SJCRH30 (cell line): ENCODE results near the gene C5orf46. TPM values are rescaled to one million over a fixed set of nuclear protein-coding genes. Genes with fewer than 3 reads are reported as not detected.

Experiments used
- DNase-seq, 2 experiments: peaks; one replicate each; pipeline ENCODE4 v3.0.0-alpha.2; 2015 to 2020
- H3K27ac ChIP-seq: fragments of 250-450 bp; sonication (Bioruptor Pico); 2 replicates; pipeline ENCODE4 v1.5.1; 2020; ENCODE audit warnings: mild to moderate bottlenecking, moderate library complexity
- H3K27me3 ChIP-seq: fragments of 250-450 bp; sonication (Bioruptor Pico); 2 replicates; pipeline ENCODE4 v1.5.1; 2020; ENCODE audit warnings: mild to moderate bottlenecking, moderate library complexity
- H3K36me3 ChIP-seq: fragments of 250-450 bp; sonication (Bioruptor Pico); 2 replicates; pipeline ENCODE4 v1.5.1; 2020; ENCODE audit warnings: mild to moderate bottlenecking, moderate library complexity
- H3K4me1 ChIP-seq: fragments of 250-450 bp; sonication (Bioruptor Pico); 2 replicates; pipeline ENCODE4 v1.5.1; 2020; ENCODE audit warnings: mild to moderate bottlenecking, moderate library complexity
- H3K4me3 ChIP-seq: fragments of 250-450 bp; sonication (Bioruptor Pico); 2 replicates; pipeline ENCODE4 v1.5.1; 2020; ENCODE audit warnings: mild to moderate bottlenecking, moderate library complexity
- H3K9me3 ChIP-seq: fragments of 250-450 bp; sonication (Bioruptor Pico); replicated peaks from 2 replicates; pipeline ENCODE4 v1.5.1; 2020; ENCODE audit warnings: mild to moderate bottlenecking, moderate library complexity
- total RNA-seq: library from RNA; depleted of rRNA; stranded (reverse); fragments of >200 nt; shearing (Covaris generic); gene quantifications from 2 replicates; pipeline ENCODE4 v1.2.3, GENCODE V29; 2014

The C5orf46 gene
- total RNA-seq, 1 experiment from 2014 or later = 0.38 TPM

DNA sequence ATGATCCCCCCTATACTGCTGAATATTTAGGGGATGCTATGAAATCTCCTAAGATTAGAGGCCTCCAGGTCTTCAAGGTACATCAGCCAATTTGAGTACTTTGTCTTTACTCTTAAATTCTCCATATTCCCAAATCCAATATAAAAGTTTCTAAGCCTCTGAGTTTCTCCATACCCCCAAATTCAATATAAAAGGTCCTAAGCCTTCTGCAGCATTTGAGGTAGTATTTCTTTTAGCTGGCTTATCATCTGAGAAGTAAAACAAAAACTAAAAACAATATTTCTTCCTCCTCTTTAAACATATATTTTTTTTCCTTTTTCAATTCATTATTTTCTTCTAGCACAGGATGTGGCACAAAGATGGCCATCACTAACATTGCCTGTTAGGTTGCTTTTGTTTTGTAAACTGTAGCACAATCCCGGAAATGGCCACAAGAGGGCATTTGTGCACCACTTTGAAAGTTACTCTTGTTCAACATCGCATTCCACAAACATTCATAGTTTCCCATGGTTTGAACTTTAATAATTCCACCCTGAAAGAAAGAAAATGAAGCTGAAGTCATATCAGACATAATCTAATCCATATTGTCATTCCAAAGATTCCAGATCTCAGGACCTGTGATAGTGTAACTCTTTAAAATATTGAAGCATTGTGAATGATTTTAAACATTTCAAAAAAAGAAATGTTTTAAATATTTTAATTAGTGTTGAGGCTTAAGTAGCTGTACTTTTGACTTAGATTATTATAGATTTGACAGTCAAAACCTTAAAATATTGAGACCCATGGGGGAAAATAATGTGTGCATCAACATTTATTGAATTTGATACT is 48.8 kb downstream of the C5orf46 start:
- H3K27me3 ChIP-seq = no peaks in the 10 kb centered on the region
- H3K4me3 ChIP-seq = no peak overlapping the region
- H3K36me3 ChIP-seq = no peaks in the 10 kb centered on the region
- DNase-seq = peak; percentile 59 to 86
- peaks cover 3% of the 10 kb centered on the region; the same call in 1 of the 2 replicates for H3K4me1 ChIP-seq
- no peak overlapping the region for H3K27ac ChIP-seq
- H3K9me3 ChIP-seq = no peaks in the 10 kb centered on the region

DNA sequence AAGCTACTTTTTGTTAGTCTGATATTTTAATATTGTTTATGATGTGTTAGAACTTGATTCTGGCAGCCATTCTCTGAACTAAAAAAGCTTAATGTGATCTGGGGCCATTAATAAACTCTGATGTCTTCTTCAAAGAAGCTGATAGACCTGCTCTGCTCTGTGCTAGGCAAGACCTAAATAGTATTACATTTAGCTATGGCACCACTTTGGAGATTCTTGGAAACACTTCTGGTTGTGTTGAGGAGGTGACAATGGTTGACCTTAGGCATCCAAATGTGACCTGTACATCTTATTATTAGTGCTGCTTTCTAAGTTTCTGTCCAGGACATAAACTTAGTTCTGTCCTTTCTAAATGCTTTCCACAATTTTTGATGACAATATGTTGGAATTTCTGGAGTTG is 49.5 kb downstream of the C5orf46 start:
- no peak overlapping the region for H3K27ac ChIP-seq
- DNase-seq = no peak

DNA sequence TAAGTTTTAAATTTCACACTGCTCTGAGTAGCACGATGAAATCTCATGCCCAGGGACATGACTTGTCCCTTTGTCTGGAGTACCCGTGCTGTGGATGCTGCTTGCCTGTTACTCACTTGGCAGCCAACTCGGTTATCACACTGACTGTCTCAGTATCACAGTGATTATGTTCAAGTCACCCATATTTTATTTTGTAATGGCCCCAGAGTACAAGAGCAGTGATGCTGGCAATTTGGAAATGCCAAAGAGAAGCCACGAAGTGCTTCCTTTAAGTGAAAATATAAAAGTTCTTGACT is 50.6 kb downstream of the C5orf46 start:
- Histone ChIP-seq H3K36me3 (no peaks in the 10 kb centered on the region), H3K27ac (no peak overlapping the region), H3K9me3 (no peaks in the 10 kb centered on the region), H3K4me3 (no peak overlapping the region), H3K4me1 (peaks cover 3% of the 10 kb centered on the region; the same call in 1 of the 2 replicates), H3K27me3 (no peaks in the 10 kb centered on the region)
- no peak for DNase-seq

More for the DNA sequence above, 49.5 kb downstream of the C5orf46 start:
- H3K36me3 ChIP-seq = no peaks in the 10 kb centered on the region
- no peaks in the 10 kb centered on the region for H3K9me3 ChIP-seq
- no peaks in the 10 kb centered on the region for H3K27me3 ChIP-seq
- H3K4me3 ChIP-seq = no peak overlapping the region
- H3K4me1 ChIP-seq = peaks cover 3% of the 10 kb centered on the region; the same call in 1 of the 2 replicates

DNA sequence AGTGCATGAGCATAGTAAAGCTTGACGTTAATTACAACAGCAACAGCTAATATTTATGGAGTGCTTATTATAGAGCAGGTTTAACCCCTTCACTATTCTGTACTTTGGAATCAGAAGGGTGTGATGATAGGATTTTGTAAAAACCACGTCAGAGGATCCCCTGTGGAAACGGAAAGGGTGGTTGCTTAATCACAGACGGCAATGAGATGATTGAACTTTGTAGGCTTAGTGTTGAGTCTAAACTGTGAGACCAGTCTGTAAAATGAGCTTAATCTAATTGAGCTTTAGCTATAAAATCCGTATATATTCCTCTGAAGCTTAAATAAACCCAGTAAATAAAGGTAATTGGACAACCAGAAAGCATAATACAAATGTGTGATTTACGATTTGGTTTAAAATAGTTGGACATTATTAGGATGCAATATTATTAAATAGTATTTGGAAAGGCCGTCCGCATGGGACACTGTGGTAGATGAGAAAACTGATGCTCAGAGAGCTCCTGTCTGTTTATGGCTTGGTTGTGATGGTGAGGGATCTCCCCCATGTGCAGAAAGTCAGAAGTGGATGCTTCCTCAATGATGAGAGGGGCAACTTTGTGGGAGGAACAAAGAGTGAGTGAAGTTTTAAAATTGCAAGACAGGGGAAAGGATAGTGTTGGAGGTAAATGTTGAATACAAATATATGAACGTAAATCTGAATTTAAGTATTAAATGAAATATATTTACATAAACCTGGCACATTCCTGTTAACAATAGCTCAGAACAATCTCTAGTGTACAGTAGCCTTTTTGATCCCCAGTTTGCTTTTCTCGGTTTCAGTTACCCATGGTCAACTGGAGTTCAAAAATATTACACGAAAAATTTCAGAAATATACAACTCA is 51.2 kb downstream of the C5orf46 start:
- Histone ChIP-seq H3K4me3 (no peak overlapping the region), H3K36me3 (no peaks in the 10 kb centered on the region), H3K4me1 (peaks cover 3% of the 10 kb centered on the region; the same call in 1 of the 2 replicates), H3K27ac (no peak overlapping the region), H3K27me3 (no peaks in the 10 kb centered on the region), H3K9me3 (no peaks in the 10 kb centered on the region)
- no peak for DNase-seq

DNA sequence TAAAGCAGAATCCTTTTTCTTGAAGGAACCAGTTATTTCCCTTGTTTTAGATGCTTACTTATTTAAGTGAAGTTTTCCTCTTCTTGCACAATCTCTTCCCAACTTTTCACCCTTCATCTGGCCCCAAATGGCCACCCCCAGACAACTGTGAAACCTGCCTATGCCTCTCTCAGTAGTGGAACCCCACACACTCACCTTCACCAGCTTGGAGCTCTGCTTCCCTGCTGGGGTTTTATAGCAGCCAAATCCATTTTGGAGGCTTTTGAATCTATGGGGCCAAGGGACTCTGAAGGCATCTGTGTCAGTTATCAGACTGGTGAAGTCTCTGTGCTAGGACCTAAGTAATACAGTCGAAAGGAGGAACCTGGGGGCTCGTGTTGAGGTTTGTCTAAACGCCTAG is 52.0 kb downstream of the C5orf46 start:
- Histone ChIP-seq H3K4me3 (no peak overlapping the region), H3K4me1 (peaks cover 3% of the 10 kb centered on the region; the same call in 1 of the 2 replicates), H3K27me3 (no peaks in the 10 kb centered on the region), H3K27ac (no peak overlapping the region), H3K36me3 (no peaks in the 10 kb centered on the region), H3K9me3 (no peaks in the 10 kb centered on the region)
- no peak for DNase-seq

DNA sequence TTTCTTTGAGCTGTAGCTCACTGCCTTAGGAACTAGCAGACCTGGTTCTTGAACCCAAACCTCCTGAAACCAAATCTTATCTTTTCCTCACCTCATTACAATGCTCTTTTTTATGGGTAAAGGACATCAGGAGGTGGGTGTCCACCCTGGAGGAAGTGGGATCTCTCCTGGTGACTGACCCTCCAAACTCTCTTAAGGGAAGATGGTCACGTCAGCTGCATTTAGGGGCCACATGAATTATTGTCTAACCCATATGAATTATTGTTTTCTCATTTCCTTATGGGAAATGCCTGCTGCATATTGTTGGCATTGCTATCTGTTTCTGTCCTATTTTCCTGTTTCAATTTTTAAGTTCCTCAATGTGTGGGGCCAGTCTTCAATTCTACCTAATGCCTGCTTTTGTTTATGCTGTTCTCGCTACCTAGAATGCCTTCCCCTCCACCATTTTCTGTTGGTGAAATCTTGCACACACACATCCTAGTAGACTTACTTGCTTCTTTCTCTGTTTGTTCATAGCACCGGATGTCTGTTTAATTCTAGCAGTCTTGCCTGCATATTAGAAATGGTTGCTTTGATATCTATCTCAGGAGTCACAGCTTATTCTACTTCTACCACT is 52.9 kb downstream of the C5orf46 start:
- no peak for DNase-seq
- H3K4me1 ChIP-seq = peaks cover 3% of the 10 kb centered on the region; the same call in 1 of the 2 replicates
- no peaks in the 10 kb centered on the region for H3K9me3 ChIP-seq
- no peaks in the 10 kb centered on the region for H3K36me3 ChIP-seq
- H3K4me3 ChIP-seq = no peak overlapping the region
- H3K27me3 ChIP-seq = no peaks in the 10 kb centered on the region
- no peak overlapping the region for H3K27ac ChIP-seq

GRCh38 chr5:147852365-147852764 is 54.0 kb downstream of the C5orf46 start:
- no peaks in the 10 kb centered on the region for H3K36me3 ChIP-seq
- H3K4me3 ChIP-seq = no peak overlapping the region
- no peaks in the 10 kb centered on the region for H3K27me3 ChIP-seq
- H3K9me3 ChIP-seq = no peaks in the 10 kb centered on the region
- no peak for DNase-seq
- H3K4me1 ChIP-seq = no peaks in the 10 kb centered on the region
- no peak overlapping the region for H3K27ac ChIP-seq

DNA sequence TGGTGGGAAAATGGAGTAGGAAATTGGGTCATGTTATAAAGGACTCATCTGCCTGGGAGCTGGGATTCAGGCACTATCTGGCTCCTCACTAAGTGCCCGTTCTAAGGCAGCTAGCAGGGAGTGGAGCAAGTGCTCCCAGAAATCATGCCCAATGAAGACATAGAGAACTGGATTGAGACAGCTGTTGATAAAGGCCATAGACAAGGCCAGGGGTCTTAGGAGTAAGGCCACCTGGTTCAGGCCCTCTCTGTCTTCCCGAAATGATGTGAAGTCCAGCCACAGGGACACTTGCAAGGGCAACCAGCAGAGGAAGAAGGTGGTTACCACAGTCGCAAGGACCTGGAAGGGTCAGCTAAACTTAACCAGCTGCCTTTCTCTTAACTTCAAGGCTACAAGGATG is 54.8 kb downstream of the C5orf46 start:
- DNase-seq = no peak
- Histone ChIP-seq H3K9me3 (no peaks in the 10 kb centered on the region), H3K4me1 (no peaks in the 10 kb centered on the region), H3K27me3 (no peaks in the 10 kb centered on the region), H3K4me3 (no peak overlapping the region), H3K27ac (no peak overlapping the region), H3K36me3 (no peaks in the 10 kb centered on the region)

DNA sequence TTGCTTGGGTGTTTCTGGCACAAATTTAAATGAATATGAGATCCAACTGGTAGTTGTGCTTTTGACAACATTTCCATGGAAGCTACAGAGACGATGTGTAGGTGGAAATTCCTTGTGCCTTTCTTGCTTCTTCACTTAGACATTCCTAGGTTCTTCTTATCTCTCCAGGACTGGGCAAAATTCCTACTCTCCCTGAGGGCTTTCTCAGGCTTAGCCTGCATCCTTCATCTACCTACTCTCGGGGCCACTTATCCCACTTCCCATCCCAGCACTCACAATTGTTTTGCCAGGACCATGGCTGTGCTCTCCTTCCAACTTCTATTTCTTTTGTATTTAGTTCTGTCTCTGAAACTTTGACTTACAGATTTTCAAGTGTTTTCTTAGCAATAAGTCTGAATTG is 57.1 kb downstream of the C5orf46 start:
- H3K36me3 ChIP-seq = no peaks in the 10 kb centered on the region
- no peaks in the 10 kb centered on the region for H3K27me3 ChIP-seq
- H3K9me3 ChIP-seq = no peaks in the 10 kb centered on the region
- no peak overlapping the region for H3K27ac ChIP-seq
- H3K4me1 ChIP-seq = no peaks in the 10 kb centered on the region
- no peak overlapping the region for H3K4me3 ChIP-seq
- DNase-seq = no peak

DNA sequence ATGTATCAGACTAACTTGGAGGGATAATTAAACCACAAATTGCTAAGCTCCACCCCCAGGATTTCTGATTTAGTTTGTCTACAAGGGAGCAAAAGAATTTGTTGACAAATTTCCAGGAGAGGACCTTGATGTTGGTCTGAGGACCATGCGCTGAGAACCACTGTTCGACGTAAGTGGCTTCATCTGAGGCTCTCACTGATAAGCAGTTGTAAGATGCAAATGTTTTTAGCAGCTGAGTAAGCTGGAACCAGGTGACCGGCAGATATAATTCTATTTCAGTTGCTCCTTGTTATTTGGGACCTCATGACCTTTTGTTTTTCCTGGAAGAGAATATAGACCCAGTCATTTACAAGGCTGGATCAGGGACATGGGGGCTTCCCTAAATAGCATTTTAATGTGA is 60.7 kb downstream of the C5orf46 start:
- Histone ChIP-seq H3K4me1 (no peaks in the 10 kb centered on the region), H3K36me3 (no peaks in the 10 kb centered on the region), H3K9me3 (no peaks in the 10 kb centered on the region), H3K4me3 (no peak overlapping the region), H3K27me3 (no peaks in the 10 kb centered on the region), H3K27ac (no peak overlapping the region)
- no peak for DNase-seq

GRCh38 chr5:147844846-147845245 is 61.5 kb downstream of the C5orf46 start:
- H3K27me3 ChIP-seq = no peaks in the 10 kb centered on the region
- no peak overlapping the region for H3K27ac ChIP-seq
- H3K36me3 ChIP-seq = no peaks in the 10 kb centered on the region
- DNase-seq = no peak
- no peaks in the 10 kb centered on the region for H3K4me1 ChIP-seq
- H3K4me3 ChIP-seq = no peak overlapping the region
- no peaks in the 10 kb centered on the region for H3K9me3 ChIP-seq

- Histone ChIP-seq H3K27me3 (no peaks in the 10 kb centered on the region), H3K9me3 (no peaks in the 10 kb centered on the region), H3K27ac (no peak overlapping the region), H3K36me3 (no peaks in the 10 kb centered on the region), H3K4me3 (no peak overlapping the region), H3K4me1 (no peaks in the 10 kb centered on the region)
- no peak for DNase-seq
These were observed 63.5 kb downstream of the C5orf46 start for GRCh38 chr5:147842869-147843268.
